ENCODE data around the gene ELAVL1.
A peak's percentile ranks its signal among the peaks of the same experiment; 100 is the strongest.
"Not testable (repeated sequence)": the region's sequence is repeated elsewhere in the genome, so short reads cannot be mapped to it uniquely, and the experiment has no call there.

ELAVL1 gene

GRCh38 chr19:7921967-7922835, 83.2 kb downstream of the ELAVL1 start:
- no peak for DNase-seq (ENCODE audit: low read depth)

DNA sequence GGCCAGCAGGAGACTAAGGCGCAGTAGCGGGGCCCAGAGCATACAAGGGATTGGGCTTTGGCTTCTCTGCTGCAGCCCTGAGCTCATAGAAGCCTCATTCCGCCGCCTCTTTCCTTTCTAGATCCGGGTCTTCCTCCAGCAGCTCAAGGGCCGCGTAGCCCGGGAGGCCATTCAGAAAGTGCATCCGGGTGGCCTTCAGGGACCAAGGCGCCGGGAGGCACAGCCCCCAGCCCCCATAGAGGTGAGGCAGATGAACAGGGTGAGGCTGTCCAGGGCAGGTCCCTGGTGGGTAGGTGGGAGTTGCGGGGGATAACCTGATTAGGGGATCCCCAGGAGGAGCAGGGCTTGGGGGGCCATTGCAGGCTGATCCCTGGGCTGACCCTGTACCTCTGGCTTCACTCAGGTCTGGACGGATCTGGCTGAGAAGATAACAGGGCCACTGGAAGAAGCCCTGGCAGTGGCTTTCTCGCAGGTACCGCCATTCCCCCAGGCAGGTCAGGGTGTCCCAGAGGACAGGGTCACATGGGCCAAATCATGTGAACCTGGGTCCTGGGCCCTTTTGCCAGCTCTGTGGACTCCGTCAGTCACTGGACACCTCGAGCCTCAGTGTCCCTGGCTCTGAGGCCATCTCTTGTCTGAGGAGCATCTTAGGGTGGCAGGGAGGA, 84.0 kb downstream of the ELAVL1 start:
- no peak for DNase-seq (ENCODE audit: low read depth)

- DNase-seq (ENCODE audit: low read depth): peak; percentile 99
Observed at GRCh38 chr19:7920519-7921301, 84.7 kb downstream of the ELAVL1 start.

GRCh38 chr19:7919610-7920518, 85.6 kb downstream of the ELAVL1 start, which contains the start of gene SNAPC2:
Gene SNAPC2, plus strand, starts transcription at chr19:7920338. Its CDS starts 29 bp downstream, at chr19:7920367.
- DNase-seq (ENCODE audit: low read depth): peak; percentile 94

GRCh38 chr19:7918615-7919421, 86.6 kb downstream of the ELAVL1 start:
- no peak for DNase-seq (ENCODE audit: low read depth)

DNA sequence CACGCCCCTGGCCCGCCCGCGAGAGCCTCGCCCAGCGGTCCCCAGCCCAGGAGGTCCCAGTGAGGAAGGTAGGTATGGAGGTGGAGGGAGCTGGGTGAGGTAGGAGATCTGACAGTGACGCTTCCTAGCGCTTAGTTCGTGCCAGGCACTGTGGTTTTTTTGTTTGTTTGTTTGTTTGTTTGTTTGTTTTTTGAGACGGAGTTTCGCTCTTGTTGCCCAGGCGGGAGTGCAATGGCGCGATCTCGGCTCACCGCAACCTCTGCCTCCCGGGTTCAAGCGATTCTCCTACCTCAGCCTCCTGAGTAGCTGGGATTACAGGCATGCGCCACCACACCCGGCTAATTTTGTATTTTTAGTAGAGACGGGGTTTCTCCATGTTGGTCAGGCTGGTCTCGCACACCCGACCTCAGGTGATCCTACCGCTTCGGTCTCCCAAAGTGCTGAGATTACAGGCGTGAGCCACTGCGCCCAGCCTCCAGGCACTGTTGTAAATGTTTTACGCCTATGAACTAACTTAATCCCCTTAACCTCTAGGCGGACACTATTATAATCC, 87.3 kb downstream of the ELAVL1 start:
- DNase-seq (ENCODE audit: low read depth): not testable (repeated sequence)

- peak; percentile 40 for DNase-seq (ENCODE audit: low read depth)
Observed at GRCh38 chr19:7917267-7918061, 88.0 kb downstream of the ELAVL1 start.

DNA sequence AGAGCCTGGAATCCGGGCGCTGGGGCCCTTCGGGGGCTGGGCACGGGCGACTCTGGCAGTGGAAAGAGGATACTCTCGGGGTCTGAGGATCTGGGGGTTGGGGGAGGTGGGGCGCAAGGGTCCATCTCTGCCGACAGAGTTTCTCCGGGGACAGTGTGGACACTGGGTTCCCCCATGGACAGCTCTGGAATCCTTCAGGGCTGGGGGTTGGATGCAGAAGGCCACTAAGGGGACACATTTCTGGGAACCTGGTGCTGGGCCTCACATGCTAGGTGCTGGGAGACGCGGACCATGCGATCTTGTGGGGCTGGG, 88.5 kb downstream of the ELAVL1 start:
- no peak for DNase-seq (ENCODE audit: low read depth)

DNA sequence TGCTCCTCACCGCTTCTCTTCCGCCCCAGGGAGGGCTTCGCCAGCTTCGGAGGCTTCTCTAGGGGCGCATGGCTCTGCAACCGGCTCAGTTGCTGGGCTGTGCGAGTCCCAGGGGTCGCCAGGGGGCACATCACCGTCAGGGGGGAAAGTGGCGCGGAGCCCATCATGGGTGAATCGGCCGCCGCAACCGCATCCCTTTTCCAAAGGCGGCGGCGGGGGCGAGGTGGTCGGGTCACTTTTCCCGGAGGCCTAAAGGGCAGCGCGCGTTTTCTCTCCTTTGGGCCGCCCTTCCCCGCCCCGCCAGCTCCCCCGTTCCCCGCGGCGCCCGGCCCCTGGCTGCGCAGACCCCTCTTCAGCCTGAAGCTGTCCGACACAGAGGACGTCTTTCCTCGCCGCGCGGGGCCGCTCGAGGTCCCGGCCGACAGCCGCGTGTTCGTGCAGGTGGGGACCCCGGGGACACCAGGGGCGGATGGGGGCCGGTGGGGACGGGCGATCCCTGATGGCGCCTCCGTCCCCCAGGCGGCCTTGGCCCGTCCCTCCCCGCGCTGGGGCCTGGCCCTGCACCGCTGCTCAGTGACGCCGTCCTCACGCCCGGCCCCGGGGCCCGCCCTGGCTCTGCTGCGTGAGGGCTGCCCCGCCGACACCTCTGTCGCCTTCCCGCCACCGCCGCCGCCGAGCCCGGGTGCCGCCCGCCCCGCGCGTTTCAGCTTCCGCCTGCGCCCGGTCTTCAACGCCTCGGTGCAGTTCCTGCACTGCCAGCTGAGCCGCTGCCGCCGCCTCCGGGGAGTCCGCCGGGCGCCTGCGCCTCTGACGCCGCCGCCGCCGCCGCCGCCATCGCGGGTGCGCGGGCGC, 89.1 kb downstream of the ELAVL1 start:
- DNase-seq (ENCODE audit: low read depth): no peak

GRCh38 chr19:7915250-7916102, 90.0 kb downstream of the ELAVL1 start:
- DNase-seq (ENCODE audit: low read depth): no peak

- DNase-seq (ENCODE audit: low read depth): no peak
Observed at GRCh38 chr19:7914598-7915045, 90.8 kb downstream of the ELAVL1 start, which contains the start of gene TGFBR3L. Gene TGFBR3L, plus strand, starts transcription at chr19:7914830.

DNA sequence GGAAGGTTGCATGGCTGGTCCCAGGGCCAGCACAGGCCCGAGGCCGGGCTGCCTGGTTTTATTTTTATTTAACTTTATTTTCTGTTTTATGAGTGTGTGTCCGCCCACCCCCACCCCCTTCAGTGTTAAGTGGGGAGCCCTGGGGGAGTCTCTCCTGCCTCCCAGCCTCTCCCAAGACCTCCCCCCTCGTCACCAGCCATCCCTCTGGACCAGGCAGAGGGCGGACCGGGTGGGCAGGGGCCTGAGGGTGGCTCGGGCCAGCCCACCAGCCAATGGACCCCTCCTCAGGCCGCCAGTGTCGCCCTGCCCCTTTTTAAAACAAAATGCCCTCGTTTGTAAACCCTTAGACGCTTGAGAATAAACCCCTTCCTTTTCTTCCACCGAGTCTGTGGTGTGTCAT, 91.3 kb downstream of the ELAVL1 start:
- DNase-seq (ENCODE audit: low read depth): no peak

DNA sequence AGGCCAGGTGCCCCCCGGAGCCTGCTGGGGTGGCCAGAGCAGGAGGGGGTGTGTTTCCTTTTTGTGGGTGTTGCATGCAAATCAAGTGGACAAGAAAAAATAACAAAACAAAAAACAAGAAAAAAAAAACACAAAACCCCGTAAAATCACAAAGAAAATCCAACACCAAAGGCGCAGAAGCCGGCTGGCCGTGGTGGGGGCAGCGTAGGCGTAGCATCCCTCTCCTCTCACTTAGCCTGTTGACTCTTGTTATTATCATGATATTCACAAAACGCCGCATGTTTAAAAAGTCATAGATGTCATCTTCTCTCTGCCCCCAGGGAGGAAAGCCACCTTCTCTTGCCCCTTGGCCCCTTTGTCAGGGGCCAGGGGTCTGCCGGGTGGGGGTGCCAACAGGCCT, 91.8 kb downstream of the ELAVL1 start:
- DNase-seq (ENCODE audit: low read depth): no peak

GRCh38 chr19:7912697-7913564, 92.5 kb downstream of the ELAVL1 start:
- DNase-seq (ENCODE audit: low read depth): no peak

DNA sequence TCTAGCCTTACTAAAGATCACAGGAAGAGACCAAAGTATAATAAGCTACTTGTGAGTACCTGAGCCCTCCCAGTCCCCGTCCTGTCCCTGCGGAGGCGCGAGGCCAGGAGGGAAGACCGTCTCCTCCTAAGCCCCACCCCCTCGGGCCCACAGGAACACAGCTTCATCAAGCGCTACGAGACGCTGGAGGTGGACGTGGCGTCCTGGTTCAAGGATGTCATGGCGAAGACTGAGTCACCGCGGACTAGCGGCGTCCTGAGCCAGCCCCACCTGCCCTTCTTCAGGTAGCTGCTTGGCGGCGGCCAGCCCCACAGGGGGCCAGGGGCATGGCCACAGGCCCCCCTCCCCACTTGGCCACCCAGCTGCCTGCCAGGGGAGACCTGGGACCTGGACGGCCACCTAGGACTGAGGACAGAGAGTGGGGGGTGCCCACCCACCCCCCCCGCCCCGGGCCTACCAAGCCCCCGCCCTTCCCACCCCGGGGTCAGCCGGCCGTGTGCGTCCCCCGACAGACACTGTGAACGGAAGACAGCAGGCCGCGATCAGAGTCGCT, 93.2 kb downstream of the ELAVL1 start:
- no peak for DNase-seq (ENCODE audit: low read depth)

DNA sequence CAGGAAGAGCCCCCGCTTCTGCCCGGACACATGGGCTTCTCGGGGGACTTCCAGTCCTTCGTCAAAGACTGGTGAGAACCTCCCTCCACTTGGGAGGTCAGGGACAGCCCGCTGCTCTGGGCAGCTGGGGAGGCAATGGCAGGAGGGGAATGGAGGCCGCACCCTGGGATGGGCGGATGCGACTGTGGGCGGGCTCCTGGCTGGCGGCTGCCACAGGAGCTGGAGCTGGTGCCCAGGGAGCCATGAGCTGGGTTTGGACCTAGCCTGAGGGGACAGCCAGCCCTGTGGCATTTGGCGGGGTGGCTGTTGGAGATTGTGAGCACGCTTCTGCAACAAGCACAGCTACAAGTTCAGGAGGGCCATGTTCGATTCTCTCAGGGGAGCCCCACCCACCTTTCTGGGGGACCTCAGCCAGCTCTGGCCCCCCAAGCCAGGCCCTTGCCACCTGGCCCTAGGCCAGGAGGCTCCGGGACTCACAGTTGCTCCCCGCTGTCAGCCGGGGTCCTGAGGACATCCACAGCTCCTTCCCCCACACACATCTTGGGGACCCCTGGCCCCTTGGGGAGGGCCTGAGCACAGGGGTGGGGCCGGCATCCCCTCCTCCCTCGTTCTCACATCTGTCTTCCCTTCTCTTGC, 93.8 kb downstream of the ELAVL1 start:
- DNase-seq (ENCODE audit: low read depth): no peak
